A549 (cell line): ENCODE measurements around the gene ANO9. TPM values are rescaled to one million over a fixed set of nuclear protein-coding genes. Genes with fewer than 3 reads are reported as not detected.

Experiments
- ATAC-seq, 2 experiments: fragments of 200-7000 bp in 1 of 2; fragments of >200 bp in 1 of 2; cut with Nextera tagmentation in 1 of 2; cut with Tn5 transposase in 1 of 2; 3 replicates each; pipeline versions ENCODE4 v1.8.0 to v1.9.1; 2018 to 2020; ENCODE audit warnings: mild to moderate bottlenecking in 1 of 2, moderate library complexity in 1 of 2
- CTCF ChIA-PET: fragments of 300-600 bp; sonication (Branson Sonifier 250); formaldehyde crosslinking; extraction: SDS; loops from one replicate; lab custom pipeline; 2021; ENCODE audit warnings: antibody characterized with exemption, inconsistent platforms; lab: Yijun Ruan, JAX
- POLR2A ChIA-PET: fragments of 350-600 bp; formaldehyde crosslinking; extraction: SDS; loops from one replicate; lab custom pipeline; 2021; ENCODE audit warnings: antibody characterized with exemption, inconsistent platforms; lab: Yijun Ruan, JAX
- DNase-seq, 2 experiments: peaks; one replicate each; pipeline versions ENCODE4 v3.0.0 to v3.0.0-alpha.2; 2011 to 2016; ENCODE audit warnings: low read depth in 1 of 2, low spot score in 1 of 2
- FAIRE-seq: peaks from 2 replicates; lab custom pipeline; 2011; peaks lifted over from hg19 to GRCh38; lab: Jason Lieb, UNC
- H3K27ac ChIP-seq, 2 experiments: fragments of >200 bp; sonication (Bioruptor Twin); formaldehyde crosslinking; 3 replicates each; pipeline ENCODE4 v1.5.1; 2016 to 2017
- H3K4me1 ChIP-seq: fragments of >200 bp; sonication (Bioruptor Twin); formaldehyde crosslinking; 3 replicates; pipeline ENCODE4 v1.6.1; 2016
- H3K4me2 ChIP-seq: fragments of >200 bp; sonication (Bioruptor Twin); formaldehyde crosslinking; 3 replicates; pipeline ENCODE4 v1.6.1; 2016
- H3K4me3 ChIP-seq: fragments of >200 bp; sonication (Bioruptor Twin); formaldehyde crosslinking; 3 replicates; pipeline ENCODE4 v1.5.1; 2016
- H3K9me3 ChIP-seq: fragments of >200 bp; sonication (Bioruptor Twin); formaldehyde crosslinking; 3 replicates; pipeline ENCODE4 v1.6.1; 2016
- CBX2 ChIP-seq: fragments of 200-600 bp; sonication (generic); IDR thresholded peaks from 2 replicates; pipeline ENCODE4 v1.6.1; 2016; ENCODE audit warnings: low read depth, mild to moderate bottlenecking, borderline replicate concordance
- EHF ChIP-seq: fragments of 250-450 bp; sonication (Bioruptor Pico); IDR thresholded peaks from 2 replicates; pipeline ENCODE4 v1.5.0; 2020; ENCODE audit warnings: mild to moderate bottlenecking
- EHMT2 ChIP-seq: fragments of 200-600 bp; sonication (generic); IDR thresholded peaks from 2 replicates; pipeline ENCODE4 v1.6.1; 2016; ENCODE audit warnings: antibody characterized with exemption, low read depth, mild to moderate bottlenecking, moderate library complexity
- ESRRA ChIP-seq: fragments of 150-350 bp; IDR thresholded peaks from 2 replicates; pipeline ENCODE4 v1.6.1; 2014; ENCODE audit warnings: mild to moderate bottlenecking, low read length, borderline replicate concordance
- HDAC2 ChIP-seq: fragments of 200-600 bp; sonication (generic); IDR thresholded peaks from 2 replicates; pipeline ENCODE4 v1.6.1; 2016
- HEYL ChIP-seq: fragments of 250-450 bp; sonication (Bioruptor Pico); IDR thresholded peaks from 2 replicates; pipeline ENCODE4 v1.8.0; 2021; ENCODE audit warnings: mild to moderate bottlenecking, moderate library complexity
- HOXB13 ChIP-seq: fragments of 250-450 bp; sonication (Bioruptor Pico); IDR thresholded peaks from 2 replicates; pipeline ENCODE4 v1.5.0; 2020; ENCODE audit warnings: low read depth, mild to moderate bottlenecking, moderate library complexity
- HOXB5 ChIP-seq: fragments of 250-450 bp; sonication (Bioruptor Pico); IDR thresholded peaks from 2 replicates; pipeline ENCODE4 v1.5.0; 2020; ENCODE audit warnings: mild to moderate bottlenecking, moderate library complexity
- JUN ChIP-seq, 2 experiments: fragments of >200 bp; sonication (Bioruptor Twin); formaldehyde crosslinking; IDR thresholded peaks; 2 replicates in 1 of 2; 3 replicates in 1 of 2; pipeline ENCODE4 v1.6.1; 2016 to 2017
- JUNB ChIP-seq: fragments of >200 bp; sonication (Bioruptor Twin); formaldehyde crosslinking; IDR thresholded peaks from 2 replicates; pipeline ENCODE4 v1.6.1; 2016
- KDM5A ChIP-seq: fragments of 200-600 bp; sonication (generic); IDR thresholded peaks from 2 replicates; pipeline ENCODE4 v1.6.1; 2016; ENCODE audit warnings: antibody characterized with exemption, mild to moderate bottlenecking
- MAFK ChIP-seq: fragments of 450-650 bp; IDR thresholded peaks from 2 replicates; pipeline ENCODE4 v1.6.1; 2014; ENCODE audit not compliant: partially characterized antibody
- MAZ ChIP-seq: fragments of 150-350 bp; IDR thresholded peaks from 2 replicates; pipeline ENCODE4 v1.6.1; 2014; ENCODE audit warnings: antibody characterized with exemption, low read depth, low read length, borderline replicate concordance
- NR3C1 ChIP-seq: fragments of >200 bp; sonication (Bioruptor Twin); formaldehyde crosslinking; IDR thresholded peaks from 3 replicates; pipeline ENCODE4 v1.6.1; 2017
- PHF8 ChIP-seq: fragments of 200-600 bp; sonication (generic); IDR thresholded peaks from 2 replicates; pipeline ENCODE4 v1.6.1; 2016; ENCODE audit warnings: low read depth, mild to moderate bottlenecking, antibody characterized with exemption, moderate library complexity, borderline replicate concordance
- RAD21 ChIP-seq, 2 experiments: fragments of >200 bp in 1 of 2; sonication (Bioruptor Twin) in 1 of 2; formaldehyde crosslinking in 1 of 2; IDR thresholded peaks in 1 of 2; conservative IDR thresholded peaks in 1 of 2; 2 replicates in 1 of 2; 3 replicates in 1 of 2; pipeline ENCODE4 v1.6.1; 2012 to 2018; ENCODE audit warnings: inconsistent platforms in 1 of 2
- RARB ChIP-seq: fragments of 250-450 bp; sonication (Bioruptor Pico); IDR thresholded peaks from 2 replicates; pipeline ENCODE4 v1.8.0; 2021; ENCODE audit warnings: mild to moderate bottlenecking, moderate library complexity
- RCOR1 ChIP-seq: fragments of 150-350 bp; IDR thresholded peaks from 2 replicates; pipeline ENCODE4 v1.6.1; 2014; ENCODE audit warnings: antibody characterized with exemption, low read length, low read depth
- RFX5 ChIP-seq: fragments of 450-650 bp; IDR thresholded peaks from 2 replicates; pipeline ENCODE4 v1.7.1; 2014; ENCODE audit warnings: antibody characterized with exemption, mild to moderate bottlenecking, moderate library complexity
- SMC3 ChIP-seq: fragments of >200 bp; sonication (Bioruptor Twin); formaldehyde crosslinking; IDR thresholded peaks from 3 replicates; pipeline ENCODE4 v1.6.1; 2018; ENCODE audit warnings: inconsistent platforms
- ZNF302 ChIP-seq: fragments of 250-450 bp; sonication (Bioruptor Pico); IDR thresholded peaks from 2 replicates; pipeline ENCODE4 v1.9.0; 2021; ENCODE audit warnings: inconsistent platforms, mild to moderate bottlenecking, moderate library complexity
- WGBS: methylation state at CpG from one replicate; pipeline ENCODE4 v1.1.6; 2017; ENCODE audit errors: missing lambda C conversion rate; 5-methylcytosine and 5-hydroxymethylcytosine counted together
- polyA plus RNA-seq, 4 experiments: library from polyadenylated mRNA; depleted of rRNA in 3 of 4; stranded (reverse); fragments of >200 nt; fragmentation: RNase III in 1 of 4; extraction: RNeasy Plus Mini Kit Qiagen cat#74134 plus additional on column Dnase treatment in 1 of 4; gene quantifications; 2 replicates in 3 of 4; 3 replicates in 1 of 4; pipeline ENCODE4 v1.2.3, GENCODE V29; 2011 to 2017
- TF ChIP-seq, protein P1 (sequence below): fragments of >200 bp; sonication (Bioruptor Twin); formaldehyde crosslinking; IDR thresholded peaks from 2 replicates; pipeline ENCODE4 v1.6.1; 2016
- TF ChIP-seq, protein P2 (sequence below): fragments of 250-450 bp; sonication (Bioruptor Pico); IDR thresholded peaks from 2 replicates; pipeline ENCODE4 v1.5.0; 2020; ENCODE audit warnings: low read depth, mild to moderate bottlenecking, moderate library complexity
- TF ChIP-seq, protein P3 (sequence below): fragments of >200 bp; sonication (Bioruptor Twin); formaldehyde crosslinking; IDR thresholded peaks from 3 replicates; pipeline ENCODE4 v1.5.1; 2016
- TF ChIP-seq, protein P4 (sequence below): IDR thresholded peaks from 2 replicates; pipeline ENCODE4 v1.6.1; 2012
- TF ChIP-seq, protein P5 (sequence below): fragments of 450-650 bp; IDR thresholded peaks from 2 replicates; pipeline ENCODE4 v1.6.1; 2014; ENCODE audit warnings: antibody characterized with exemption
- TF ChIP-seq, protein P6 (sequence below): fragments of 150-350 bp; IDR thresholded peaks from 2 replicates; pipeline ENCODE4 v1.6.1; 2014; ENCODE audit warnings: low read depth, mild to moderate bottlenecking, low read length

ANO9 gene
- polyA plus RNA-seq, 2 of the 4 experiments (the other 2 are of a cell fraction): 0.50 to 0.66 TPM

DNA sequence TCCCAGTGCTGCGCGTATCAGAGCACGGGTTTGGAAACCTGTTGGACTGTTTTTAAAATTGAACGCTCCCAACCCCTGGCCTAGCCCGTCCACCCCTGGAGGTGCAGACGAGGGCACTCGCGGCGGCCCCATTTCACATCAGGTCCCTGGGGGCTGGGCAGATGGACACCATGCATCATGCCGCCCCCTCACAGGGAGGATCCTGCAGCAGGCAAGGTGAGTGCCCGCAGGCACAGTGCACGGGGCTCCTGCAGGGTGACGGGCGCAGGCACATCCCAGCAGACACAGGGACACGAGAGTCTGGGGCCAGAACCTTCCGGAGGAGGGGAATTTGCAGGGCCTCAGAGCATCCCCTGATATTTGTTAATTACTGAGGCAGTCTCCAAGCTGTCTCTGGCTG is 7.3 kb downstream of the ANO9 start:
- CTCF ChIA-PET: interaction anchor here (3.4 kb wide), 1 partner anchor 14 kb away, joined by 12 read pairs; no protein-coding TSS in a partner anchor
- POLR2A ChIA-PET: no interaction called here
- peaks cover 5% of the 10 kb centered on the region; the same call in 1 of the 3 replicates for H3K4me1 ChIP-seq
- H3K9me3 ChIP-seq: peaks cover 6% of the 10 kb centered on the region; the same call in 1 of the 3 replicates
- H3K27ac ChIP-seq: no peak overlapping the region
- FAIRE-seq (no peak), ATAC-seq (0 out of 6 replicates have a peak, but pooled peaks of 1 of the 2 experiments have one; percentile 3), DNase-seq (no peak)
- no peak overlapping the region for H3K4me3 ChIP-seq
- 82% methylated on average over 10 of the region's 16 CpGs for WGBS
- no peak overlapping the region for H3K4me2 ChIP-seq
- TF ChIP-seq CBX2 (no peak), EHMT2 (no peak), SMC3 (no peak), EHF (CRISPR knock-in tag) (no peak), HDAC2 (no peak), RCOR1 (no peak), RFX5 (no peak), RAD21 (conservative IDR thresholded peaks at IDR 0.05 in 1 of 2, IDR thresholded peaks at IDR 0.05 in 1 of 2) (no peak), HOXB13 (no peak), NR3C1 (no peak), MAFK (no peak), JUN (IDR thresholded peaks at IDR 0.05) (no peak)
- TF ChIP-seq, protein P1, sequence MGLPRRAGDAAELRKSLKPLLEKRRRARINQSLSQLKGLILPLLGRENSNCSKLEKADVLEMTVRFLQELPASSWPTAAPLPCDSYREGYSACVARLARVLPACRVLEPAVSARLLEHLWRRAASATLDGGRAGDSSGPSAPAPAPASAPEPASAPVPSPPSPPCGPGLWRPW: no peak
- TF ChIP-seq, protein P2, sequence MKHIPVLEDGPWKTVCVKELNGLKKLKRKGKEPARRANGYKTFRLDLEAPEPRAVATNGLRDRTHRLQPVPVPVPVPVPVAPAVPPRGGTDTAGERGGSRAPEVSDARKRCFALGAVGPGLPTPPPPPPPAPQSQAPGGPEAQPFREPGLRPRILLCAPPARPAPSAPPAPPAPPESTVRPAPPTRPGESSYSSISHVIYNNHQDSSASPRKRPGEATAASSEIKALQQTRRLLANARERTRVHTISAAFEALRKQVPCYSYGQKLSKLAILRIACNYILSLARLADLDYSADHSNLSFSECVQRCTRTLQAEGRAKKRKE: no peak
- TF ChIP-seq, protein P3, sequence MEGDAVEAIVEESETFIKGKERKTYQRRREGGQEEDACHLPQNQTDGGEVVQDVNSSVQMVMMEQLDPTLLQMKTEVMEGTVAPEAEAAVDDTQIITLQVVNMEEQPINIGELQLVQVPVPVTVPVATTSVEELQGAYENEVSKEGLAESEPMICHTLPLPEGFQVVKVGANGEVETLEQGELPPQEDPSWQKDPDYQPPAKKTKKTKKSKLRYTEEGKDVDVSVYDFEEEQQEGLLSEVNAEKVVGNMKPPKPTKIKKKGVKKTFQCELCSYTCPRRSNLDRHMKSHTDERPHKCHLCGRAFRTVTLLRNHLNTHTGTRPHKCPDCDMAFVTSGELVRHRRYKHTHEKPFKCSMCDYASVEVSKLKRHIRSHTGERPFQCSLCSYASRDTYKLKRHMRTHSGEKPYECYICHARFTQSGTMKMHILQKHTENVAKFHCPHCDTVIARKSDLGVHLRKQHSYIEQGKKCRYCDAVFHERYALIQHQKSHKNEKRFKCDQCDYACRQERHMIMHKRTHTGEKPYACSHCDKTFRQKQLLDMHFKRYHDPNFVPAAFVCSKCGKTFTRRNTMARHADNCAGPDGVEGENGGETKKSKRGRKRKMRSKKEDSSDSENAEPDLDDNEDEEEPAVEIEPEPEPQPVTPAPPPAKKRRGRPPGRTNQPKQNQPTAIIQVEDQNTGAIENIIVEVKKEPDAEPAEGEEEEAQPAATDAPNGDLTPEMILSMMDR: no peak
- TF ChIP-seq, protein P4, sequence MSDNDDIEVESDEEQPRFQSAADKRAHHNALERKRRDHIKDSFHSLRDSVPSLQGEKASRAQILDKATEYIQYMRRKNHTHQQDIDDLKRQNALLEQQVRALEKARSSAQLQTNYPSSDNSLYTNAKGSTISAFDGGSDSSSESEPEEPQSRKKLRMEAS: no peak
- TF ChIP-seq, protein P5, sequence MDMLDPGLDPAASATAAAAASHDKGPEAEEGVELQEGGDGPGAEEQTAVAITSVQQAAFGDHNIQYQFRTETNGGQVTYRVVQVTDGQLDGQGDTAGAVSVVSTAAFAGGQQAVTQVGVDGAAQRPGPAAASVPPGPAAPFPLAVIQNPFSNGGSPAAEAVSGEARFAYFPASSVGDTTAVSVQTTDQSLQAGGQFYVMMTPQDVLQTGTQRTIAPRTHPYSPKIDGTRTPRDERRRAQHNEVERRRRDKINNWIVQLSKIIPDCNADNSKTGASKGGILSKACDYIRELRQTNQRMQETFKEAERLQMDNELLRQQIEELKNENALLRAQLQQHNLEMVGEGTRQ: no peak

DNA sequence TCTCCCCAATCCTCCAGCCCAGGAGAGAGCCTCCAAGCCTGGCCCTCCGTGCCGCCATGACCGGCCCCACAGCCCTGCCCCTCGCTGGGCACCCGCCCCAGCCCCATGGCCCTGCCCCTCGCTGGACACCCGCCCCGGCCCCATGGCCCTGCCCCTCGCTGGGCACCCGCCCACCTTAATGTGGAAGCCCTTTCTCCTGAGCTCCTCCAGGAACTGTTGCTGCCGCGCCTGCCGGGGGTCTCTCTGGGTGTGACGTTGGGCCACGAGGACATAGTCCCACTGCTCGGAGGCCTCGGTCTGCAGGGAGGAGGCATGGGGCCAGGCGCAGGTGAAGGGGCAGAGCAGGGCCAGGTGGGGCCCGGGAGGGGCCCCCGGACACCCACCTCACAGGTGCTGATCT is 8.2 kb downstream of the ANO9 start:
- Histone ChIP-seq H3K4me1 (peaks cover 5% of the 10 kb centered on the region; the same call in 1 of the 3 replicates), H3K9me3 (peaks cover 6% of the 10 kb centered on the region; the same call in 1 of the 3 replicates), H3K4me3 (no peak overlapping the region), H3K27ac (no peak overlapping the region), H3K4me2 (no peak overlapping the region)
- ATAC-seq (no peak), DNase-seq (no peak), FAIRE-seq (no peak)
- WGBS: 71% methylated on average over 3 of the region's 20 CpGs
- ChIA-PET POLR2A (no interaction called here), CTCF (interaction anchor here (1.0 to 3.4 kb wide), 2 partner anchors 14 to 16 kb away, joined by 3 to 12 read pairs; partner anchors contain the start of gene PTDSS2)
- TF ChIP-seq SMC3 (no peak), HOXB5 (CRISPR knock-in tag) (no peak), MAZ (no peak), KDM5A (no peak), MAFK (no peak), ESRRA (no peak), PHF8 (no peak), ZNF302 (CRISPR knock-in tag) (no peak), RARB (CRISPR knock-in tag) (no peak), RCOR1 (no peak), JUNB (no peak), HEYL (CRISPR knock-in tag) (no peak)
- TF ChIP-seq, protein P6, sequence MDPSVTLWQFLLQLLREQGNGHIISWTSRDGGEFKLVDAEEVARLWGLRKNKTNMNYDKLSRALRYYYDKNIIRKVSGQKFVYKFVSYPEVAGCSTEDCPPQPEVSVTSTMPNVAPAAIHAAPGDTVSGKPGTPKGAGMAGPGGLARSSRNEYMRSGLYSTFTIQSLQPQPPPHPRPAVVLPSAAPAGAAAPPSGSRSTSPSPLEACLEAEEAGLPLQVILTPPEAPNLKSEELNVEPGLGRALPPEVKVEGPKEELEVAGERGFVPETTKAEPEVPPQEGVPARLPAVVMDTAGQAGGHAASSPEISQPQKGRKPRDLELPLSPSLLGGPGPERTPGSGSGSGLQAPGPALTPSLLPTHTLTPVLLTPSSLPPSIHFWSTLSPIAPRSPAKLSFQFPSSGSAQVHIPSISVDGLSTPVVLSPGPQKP: no peak
- TF ChIP-seq, protein P1: no peak
- TF ChIP-seq, protein P3: no peak
